Fibroblast of gingiva (primary cell): ENCODE results near the gene RGN.
"Not testable (repeated sequence)": the region's sequence is repeated elsewhere in the genome, so short reads cannot be mapped to it uniquely, and the experiment has no call there.

Experiments
- DNase-seq: peaks from one replicate; pipeline ENCODE4 v3.0.0-alpha.2; 2011; ENCODE audit warnings: low read depth

The RGN gene

DNA sequence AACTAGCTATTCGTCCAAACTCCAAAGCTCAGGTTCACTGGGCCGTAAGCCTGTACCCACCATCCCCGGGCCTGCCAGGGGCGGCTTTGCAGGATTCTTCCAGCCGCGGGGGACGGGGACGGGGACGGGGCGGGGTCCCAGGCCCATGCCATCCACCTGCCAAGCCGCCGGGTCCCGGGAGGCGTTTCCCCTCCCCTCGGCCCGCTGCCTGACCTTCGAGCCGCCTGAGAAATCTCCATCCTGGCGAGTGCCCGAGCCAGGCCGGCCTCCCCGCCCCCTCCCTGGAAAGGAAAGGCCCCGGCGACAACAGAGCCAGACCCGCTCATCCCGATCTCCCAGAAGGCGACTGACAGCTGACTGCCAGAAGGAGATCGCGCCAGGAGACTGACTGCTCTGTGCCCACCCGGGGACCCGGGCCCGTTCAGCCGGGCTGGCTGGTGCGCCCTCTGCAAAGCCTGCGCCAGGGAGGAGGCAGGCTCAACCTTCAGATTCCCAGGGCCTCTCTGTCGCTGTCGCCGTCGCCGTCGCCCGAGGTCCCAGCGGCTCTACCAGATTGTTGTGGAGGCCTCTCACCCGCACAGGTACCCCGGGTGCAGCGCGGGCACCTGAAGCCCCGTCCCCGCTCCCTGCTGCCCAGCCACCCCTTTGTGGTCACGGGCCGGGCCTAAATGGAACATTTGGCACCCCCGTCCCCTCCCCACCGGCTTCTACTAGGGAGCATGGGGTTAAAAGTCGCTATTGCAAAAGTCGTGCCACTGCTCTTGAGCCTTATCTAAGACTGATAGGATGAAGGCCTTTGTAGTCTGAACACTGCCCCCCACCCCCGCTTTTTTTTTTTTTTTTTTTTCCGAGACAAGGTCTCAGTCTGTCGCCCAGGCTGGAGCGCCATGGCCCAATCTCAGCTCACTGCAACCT is at the start of gene RGN:
TSS of gene RGN (plus strand) at position 315 of the 915 bp plus-strand sequence. CDS start 2,702 bp downstream, outside the sequence.
- DNase-seq, result peak; percentile 1

DNA sequence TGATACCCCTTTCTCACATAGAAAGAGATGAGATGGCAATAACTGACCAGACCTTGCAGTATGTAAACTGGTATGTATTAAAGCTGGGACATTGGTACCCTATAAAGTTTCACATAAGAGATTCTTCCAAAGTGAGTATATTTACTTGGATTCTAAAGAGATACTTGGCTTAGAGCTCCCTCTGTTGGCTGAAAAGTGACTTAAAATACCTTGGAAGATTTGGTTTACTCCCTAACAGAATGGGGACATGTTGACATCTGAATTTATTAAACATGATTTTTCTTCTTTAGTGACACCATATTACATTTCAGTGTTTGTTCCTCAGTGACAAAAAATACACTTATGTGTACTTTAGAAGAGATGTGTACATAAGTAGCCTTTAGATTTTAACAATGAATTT is 47.9 kb upstream of the RGN start:
- DNase-seq, result peak; percentile 45

DNA sequence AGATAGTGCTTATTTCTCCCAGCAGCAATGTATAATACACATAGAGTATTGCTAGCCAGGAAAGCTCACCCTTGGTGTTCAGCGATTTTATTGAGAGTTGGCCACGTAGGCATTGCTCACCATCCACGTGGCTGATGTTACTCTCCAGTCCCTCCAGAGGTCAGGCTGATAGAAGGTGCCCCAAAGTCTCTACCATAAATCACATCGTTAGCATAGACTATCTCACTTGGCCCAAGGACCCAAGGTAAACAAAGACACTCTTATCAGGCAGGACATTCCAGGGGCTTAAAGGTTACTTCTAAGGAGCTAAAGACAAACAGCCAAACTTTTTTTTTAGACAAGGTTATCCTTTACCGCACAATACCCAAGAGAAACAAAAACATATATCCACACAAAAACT is 30.3 kb upstream of the RGN start:
- no peak for DNase-seq

DNA sequence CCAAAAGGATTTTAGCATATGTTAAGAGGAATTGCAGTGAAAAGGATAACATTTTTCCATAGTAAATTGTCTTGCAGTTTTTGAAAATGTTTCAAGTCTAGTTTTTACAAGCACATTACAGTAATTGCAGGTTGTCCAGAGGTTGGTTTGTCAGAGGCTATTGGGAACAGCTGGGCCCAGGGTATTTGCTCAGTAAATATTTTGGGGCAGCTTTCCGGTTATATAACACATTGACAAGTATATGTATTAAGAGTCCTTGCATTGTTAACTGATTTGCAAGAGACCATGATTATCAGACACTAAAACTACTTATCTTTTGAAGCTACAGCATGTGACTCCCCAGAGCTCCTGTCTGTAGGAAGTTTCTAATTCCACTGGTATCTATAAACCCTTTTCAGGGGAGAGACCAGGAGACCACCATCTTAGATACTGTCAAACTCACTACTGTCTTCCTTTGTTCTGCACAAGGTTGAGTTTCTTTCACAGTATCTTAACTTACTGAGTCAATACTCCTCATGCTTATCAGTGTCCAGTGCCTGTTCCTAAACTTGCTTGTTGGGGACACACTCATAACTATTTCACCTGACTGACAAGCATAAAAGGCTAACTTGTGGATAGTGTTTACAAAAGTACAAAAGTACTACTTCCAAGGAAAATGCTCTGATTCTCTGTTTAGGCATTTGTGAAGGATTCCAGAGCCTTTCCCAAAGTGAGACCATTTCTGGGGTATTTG is 18.9 kb upstream of the RGN start:
- no peak for DNase-seq

DNA sequence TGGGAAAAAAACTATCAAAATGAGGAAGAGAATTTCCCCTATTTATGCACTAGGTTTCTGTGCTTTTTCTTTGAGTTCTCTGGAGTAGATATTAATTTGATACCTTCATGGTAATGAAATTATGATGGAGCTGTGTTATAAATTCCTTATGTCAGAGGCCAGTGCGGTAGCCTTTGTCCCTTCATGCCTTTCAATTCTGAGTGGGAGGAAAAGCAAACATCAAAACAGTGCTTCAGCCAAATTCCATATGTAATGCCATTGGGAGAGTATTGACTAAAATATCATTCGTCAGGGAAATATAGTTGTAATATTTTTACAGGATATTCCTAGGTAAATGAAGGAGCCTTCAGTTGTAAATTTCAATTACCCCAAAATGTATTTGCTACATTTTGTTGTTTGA is 17.5 kb upstream of the RGN start:
- no peak for DNase-seq

DNA sequence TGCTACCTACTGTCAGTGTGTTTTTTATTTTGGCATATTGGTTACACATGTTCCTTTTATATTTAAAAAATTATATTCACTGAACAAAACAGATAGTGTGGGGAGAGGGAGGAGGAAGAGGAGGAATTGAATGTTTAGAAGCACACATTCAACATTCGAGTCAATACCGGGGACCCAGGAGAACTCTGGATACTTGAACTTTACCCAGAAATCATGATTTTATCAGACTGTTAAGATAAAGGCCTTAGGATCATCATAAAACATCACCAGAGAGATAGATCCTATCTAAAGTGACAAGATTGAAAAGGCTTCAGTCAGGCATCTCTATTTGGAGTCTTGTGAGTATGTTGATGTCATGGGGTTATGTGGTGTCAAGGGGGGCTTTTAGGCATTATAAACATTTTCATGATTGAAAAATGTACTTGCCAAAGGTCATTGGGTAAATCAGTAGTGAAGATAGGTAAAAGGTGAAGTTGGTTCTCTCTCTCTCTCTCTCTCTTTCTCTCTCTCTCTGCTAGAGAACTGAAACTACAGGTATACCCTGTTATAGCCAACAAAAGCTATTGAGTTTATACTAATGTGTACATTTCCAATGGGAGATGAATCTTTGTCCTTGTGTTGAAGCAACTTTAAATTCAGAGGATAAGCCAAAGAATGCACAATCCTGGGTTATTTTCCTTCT is 16.9 kb upstream of the RGN start:
- DNase-seq, result no peak

DNA sequence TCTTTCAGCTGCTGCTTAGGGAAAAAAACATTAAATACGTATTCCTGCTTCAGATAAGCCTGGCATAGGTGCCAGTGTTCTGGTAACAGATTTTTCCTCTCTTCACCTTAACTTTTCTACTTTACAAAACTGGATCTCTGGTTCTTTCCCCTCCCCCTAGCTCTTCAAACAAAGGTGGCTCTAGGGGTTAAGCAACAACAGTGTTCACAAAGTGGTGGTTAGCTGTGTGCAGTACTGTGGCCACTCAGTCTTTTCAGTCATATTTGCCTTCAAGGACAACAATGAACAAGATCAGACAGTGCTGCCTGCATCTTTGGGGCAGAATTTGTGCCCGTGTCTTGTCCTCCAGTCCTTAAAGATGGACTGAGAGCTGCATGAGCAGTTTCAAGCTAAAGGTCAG is 15.1 kb upstream of the RGN start:
- DNase-seq, result no peak

DNA sequence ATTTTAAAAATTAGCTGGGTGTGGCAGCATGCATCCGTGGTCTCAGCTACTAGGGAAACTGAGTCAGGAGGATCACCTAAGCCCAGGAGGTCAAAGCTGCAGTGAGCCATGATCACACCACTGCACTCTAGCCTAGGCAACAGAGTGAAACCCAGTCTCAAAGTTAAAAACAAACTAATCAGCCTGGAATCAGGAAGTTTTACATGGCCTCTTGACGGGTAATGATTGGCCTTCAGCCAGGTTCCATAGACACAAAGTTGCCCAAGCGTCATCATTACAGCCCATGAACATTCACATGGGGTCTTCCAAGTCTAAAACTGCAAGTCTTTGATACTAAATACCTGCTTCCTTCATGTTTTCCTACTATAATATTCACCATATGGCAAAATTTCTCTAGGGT is 10.0 kb upstream of the RGN start:
- no peak for DNase-seq

DNA sequence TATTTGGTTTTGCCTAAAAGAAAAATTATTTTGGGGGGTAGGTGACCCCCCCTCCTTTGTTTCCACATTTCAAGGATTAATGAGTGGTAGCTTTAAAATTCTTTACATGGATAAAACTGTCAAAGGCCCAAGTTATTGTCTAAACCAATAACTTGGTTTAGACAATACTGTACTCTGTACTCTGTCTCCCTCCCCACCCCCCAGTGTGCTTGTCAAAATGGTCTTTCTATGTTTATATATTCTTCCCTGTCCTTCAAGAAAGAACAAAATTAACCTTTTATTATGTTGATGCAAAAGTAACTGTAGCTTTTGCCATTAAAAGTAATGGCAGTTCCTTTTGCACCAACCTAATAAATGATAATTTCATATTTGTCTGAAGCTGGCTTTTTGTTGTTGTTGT is 9.5 kb upstream of the RGN start:
- DNase-seq, result no peak

DNA sequence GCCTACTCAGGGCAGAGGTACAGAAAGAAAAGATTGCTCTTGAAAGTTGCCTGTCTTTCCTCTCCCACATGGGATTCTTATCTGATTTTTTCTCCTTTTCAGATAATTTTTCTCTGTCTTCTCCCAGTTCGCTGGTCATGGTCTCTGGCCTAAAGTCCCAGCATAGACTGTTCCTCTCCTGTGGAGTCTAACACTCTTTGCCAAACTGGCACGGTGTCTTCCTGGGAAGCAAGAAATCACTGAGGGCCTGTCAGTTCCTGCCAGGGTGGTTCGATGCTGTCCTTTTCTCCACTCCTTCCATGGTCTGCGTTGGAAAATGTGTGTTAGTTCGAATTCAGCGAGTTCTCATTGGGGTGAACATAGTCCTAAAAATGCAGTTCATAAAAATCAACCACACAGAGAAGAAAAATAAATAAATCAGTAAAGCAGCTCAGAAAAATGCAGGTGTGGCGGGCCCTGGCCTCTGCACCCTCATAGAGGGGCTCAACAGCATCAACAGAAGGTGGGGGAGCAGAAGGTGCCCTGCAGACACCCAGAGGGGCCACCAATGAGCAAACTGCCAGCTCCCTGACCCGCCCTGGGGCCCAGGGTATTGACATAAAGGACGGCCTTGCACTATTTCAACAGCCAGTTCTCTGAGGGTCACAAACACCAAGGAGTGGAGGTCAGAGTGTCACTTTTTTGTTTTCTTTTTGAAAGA is 2.1 kb downstream of the RGN start:
- DNase-seq, result no peak

DNA sequence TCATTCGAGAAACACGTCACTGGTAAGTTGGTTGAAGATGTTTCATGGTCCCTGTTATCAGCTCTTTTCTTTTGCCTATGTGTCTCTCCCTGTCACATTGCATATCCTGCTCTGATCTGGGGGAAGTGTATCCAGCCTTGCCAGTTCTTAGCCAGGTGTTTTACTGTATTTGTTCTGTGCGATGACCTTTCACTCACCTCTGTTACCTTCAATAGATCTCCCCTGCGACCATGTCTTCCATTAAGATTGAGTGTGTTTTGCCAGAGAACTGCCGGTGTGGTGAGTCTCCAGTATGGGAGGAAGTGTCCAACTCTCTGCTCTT is 2.6 kb downstream of the RGN start:
- no peak for DNase-seq

DNA sequence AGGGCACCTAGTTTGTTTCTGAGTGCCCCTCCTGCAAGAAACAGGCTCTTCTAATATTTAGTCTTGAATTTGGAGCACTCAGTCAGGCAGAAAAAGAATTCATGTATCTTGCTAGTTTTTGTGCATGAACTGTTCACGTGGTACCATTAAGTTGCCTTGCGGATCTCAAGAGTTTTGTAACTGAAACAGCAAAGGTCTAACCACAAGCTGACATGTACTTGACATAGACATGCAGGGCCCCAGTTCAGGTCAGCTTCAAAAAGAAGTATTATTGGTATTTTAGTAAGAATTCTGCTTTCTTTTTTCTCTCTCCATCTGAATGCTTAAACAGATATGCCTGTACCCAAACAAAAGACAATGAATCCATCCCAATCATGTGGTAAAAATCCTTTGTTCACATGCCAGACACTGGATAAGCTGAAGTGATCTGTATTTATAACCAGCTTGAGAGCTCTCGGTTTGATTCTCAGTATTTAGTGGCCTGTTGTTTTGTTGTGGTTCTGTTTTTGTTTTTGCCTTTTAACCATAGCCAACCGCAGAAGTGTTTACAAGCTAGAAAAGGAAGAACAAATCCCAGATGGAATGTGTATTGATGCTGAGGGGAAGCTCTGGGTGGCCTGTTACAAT is 13.0 kb downstream of the RGN start:
- peak; percentile 13 for DNase-seq

DNA sequence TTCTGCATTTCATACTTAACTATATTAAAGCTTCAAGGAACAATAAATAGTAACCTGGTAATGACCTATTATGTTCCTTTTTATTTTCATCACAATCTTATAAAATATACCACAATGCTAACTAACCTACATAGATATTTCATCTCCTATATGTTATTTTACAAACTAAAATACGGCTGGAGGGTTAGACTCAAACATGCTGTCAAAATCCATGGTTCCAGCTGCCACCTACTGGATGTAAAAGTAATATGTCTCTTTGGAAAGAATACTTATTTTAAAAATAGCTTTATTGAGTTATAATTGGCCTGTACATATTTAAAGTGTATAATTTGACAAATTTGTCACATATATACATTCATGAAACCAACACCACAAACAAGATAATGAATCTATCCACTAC is 15.0 kb downstream of the RGN start:
- peak; percentile 18 for DNase-seq

DNA sequence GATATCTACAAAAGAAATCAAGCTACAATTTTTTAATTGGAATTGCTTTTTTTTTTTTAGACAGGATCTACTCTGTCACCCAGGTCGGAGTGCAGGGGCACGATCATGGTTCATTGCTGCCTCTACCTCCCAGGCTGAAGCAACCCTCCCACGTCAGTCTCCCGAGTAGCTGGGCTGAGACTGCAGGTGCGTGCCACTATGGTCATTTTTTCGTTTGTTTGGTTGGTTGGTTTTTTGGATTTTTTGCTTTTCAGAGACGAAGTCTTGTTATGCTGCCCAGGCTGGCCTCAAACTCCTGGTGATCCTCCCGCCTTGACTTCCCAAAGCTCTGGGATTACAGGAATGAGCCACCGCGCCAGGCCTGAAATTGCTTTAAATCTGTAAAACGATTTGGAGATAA is 15.6 kb downstream of the RGN start:
- DNase-seq, result no peak

DNA sequence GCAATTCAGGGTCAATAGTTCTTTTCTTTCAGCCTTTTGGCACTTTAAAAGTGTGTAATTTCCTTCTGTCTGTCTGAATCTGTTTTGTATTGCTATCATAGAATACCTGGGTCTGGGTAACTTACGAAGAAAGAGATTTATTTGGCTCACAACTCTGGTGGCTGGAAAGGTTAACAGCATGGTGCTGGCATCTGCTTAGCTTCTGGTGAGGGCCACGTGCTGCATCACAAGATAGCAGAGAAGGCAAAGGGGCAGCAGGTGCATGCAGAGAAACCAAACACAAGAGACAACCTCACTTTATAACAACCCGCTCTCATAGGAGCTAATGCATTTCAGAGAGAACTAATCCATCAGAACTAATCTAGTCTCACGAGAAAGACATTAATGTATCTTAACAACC is 18.8 kb downstream of the RGN start:
- DNase-seq, result no peak

DNA sequence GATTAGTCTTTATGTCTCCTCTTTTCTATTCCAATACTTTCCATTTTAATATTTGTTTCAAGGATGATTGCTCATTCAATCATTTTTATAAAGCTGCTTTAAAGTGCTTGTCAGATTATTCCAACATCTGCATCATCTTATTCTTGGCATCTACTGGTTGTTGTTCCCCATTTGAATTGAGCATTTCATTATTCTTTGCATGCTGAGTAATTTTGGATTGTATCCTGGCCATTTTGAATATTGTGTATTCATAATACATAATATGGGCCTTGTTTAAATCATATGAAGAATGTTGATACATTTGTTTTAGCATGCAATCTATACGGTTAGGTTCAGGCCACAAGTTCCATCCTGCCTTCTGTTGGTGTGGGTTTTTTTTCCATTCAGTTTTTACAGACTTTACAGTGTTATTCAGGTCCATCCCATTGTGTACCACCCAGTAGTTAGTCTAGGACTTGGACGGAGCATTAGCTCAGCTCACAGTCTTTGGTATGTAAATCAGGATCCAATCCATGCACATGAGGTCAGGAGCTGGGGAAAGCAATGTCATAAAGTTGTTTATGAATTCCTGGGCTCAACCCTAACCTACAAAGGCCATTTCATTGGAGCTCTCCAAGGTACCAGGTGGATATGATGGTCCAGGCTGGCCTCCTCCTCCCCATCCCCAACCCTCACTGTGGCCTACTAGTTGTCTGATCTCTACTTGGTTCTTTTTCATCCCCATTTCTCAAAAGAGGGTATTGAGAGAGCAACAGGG is 20.3 kb downstream of the RGN start:
- DNase-seq, result no peak

DNA sequence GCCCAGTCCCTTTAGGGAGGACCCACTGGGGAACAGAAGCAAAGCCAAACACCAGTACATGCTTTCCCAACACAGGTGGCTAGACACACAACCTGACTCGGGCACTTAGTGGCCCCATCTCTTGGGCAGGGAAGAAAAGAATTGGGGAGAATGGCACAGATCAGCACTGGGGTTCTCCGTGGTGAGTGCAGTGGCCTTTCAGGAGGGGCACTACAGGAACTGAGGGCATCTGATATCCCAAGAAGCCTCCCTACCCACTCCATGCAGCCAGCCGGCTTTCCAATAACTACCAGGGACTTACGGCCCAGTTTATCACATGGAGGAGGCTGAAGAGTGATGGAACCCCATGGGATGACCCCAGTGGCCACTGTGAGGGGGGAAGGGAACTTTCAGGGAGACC is 23.0 kb downstream of the RGN start:
- DNase-seq, result no peak

DNA sequence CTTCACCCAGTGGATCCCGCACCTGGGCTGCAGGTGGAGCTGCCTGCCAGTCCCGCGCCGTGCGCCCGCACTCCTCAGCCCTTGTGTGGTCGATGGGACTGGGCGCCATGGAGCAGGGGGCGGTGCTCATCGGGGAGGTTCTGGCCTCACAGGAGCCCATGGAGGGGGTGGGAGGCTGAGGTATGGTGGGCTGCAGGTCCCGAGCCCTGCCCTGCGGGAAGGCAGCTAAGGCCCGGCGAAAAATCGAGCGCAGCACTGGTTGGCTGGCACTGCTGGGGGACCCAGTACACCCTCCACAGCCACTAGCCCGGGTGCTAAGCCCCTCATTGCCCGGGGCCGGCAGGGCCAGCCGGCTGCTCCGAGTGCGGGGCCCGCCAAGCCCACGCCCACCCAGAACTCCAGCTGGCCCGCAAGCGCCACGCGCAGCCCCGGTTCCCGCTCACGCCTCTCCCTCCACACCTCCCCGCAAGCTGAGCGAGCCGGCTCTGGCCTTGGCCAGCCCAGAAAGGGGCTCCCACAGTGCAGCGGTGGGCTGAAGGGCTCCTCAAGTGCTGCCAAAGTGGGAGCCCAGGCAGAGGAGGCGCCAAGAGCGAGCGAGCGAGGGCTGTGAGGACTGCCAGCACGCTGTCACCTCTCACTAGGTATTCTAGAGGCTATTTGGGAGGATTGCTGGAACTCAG is 32.8 kb downstream of the RGN start:
- not testable (repeated sequence) for DNase-seq

DNA sequence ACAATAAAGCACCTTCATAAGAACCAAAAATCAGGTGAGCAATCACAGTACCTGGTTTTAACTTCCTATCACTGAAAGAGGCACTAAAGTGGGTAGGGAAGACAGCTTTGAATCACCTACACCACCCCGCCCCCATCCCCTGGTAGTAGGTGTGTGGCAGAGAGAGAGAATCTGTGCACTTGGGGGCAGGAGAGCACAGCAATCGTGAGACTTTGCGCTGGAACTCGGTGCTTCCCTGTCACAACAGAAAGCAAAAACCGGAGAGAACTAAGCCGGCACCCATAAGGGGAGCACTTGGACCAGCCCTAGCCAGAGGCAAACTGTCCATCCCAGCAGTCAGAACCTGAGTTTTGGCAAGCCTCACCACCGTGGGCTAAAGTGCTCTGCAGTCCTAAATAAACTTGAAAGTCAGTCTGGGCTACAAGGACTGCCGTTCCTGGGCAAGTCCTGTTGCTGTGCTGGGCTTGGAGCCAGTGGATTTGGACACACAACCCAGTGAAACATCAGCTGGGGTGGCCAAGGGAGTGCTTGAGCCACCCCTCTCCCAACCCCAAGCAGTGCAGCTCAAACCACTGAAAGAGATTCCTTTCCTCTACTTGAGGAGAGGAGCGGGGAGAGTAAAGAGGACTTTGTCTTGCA is 34.2 kb downstream of the RGN start:
- DNase-seq, result peak; percentile 54

DNA sequence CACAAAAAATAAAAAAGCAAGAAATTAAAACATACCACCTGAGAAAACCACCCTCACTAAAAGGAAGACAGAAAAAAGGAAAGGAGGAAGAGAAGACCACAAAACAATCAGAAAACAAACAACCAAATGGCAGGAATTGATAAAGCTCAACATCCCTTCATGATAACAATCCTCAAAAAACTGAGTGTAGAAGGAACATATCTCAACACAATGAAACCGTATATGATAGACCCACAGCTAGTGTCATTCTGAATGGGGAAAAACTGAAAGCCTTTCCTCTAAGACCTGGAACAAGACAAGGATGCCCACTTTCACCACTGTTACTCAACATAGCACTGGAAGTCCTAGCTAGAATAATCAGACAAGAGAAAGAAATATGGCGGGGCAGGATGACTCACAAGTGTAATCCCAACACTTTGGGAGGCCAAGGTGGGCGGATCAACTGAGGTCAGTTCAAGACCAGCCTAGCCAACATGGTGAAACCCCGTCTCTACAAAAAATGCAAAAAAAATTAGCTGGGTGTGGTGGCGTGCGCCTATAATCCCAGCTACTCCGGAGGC is 38.4 kb downstream of the RGN start:
- not testable (repeated sequence) for DNase-seq
